ENCODE data around the gene SAMD4A.

GRCh38 chr14:54538055-54538454 lies 28.9 kb upstream of the SAMD4A start:
- no peak for TF ChIP-seq CTCF (conservative IDR thresholded peaks at IDR 0.05; ENCODE audit: low read depth, low read length)
- no peak for TF ChIP-seq EZH2 (IDR thresholded peaks at IDR 0.05; ENCODE audit: borderline replicate concordance, low read depth, low read length, poor library complexity, severe bottlenecking)
